Measurements from ENCODE around the gene ERGIC2.
"Not testable (repeated sequence)": the region's sequence is repeated elsewhere in the genome, so short reads cannot be mapped to it uniquely, and the experiment has no call there.

ERGIC2 gene

GRCh38 chr12:29389295-29389919, 8.4 kb upstream of the ERGIC2 start:
- TF ChIP-seq CTCF (IDR thresholded peaks at IDR 0.05) = no peak
- H3K4me1 Mint-ChIP-seq = no peaks in the 10 kb centered on the region
- H3K4me3 Mint-ChIP-seq = no peak overlapping the region
- H3K36me3 Mint-ChIP-seq (ENCODE audit: low read depth) = no peaks in the 10 kb centered on the region
- peaks cover under 1% of the 10 kb centered on the region for H3K27me3 Mint-ChIP-seq (ENCODE audit: low read depth, poor library complexity)
- peaks cover 4% of the 10 kb centered on the region for H3K9me3 Mint-ChIP-seq
- no peak for DNase-seq
- no peak overlapping the region for H3K27ac Mint-ChIP-seq

- not testable (repeated sequence) for H3K9me3 Mint-ChIP-seq; H3K36me3 Mint-ChIP-seq (ENCODE audit: low read depth); H3K4me3 Mint-ChIP-seq; H3K4me1 Mint-ChIP-seq; DNase-seq; H3K27ac Mint-ChIP-seq
- peaks cover 11% of the 10 kb centered on the region for H3K27me3 Mint-ChIP-seq (ENCODE audit: low read depth, poor library complexity)
Measured at GRCh38 chr12:29386084-29386680, 5.2 kb upstream of the ERGIC2 start.

GRCh38 chr12:29385194-29385593, 4.2 kb upstream of the ERGIC2 start:
- not testable (repeated sequence) for DNase-seq, H3K27ac Mint-ChIP-seq
- H3K4me1 Mint-ChIP-seq = peaks cover 12% of the 10 kb centered on the region

GRCh38 chr12:29382251-29382650, 1.3 kb upstream of the ERGIC2 start:
- no peak overlapping the region for H3K27ac Mint-ChIP-seq
- peaks cover 15% of the 10 kb centered on the region for H3K36me3 Mint-ChIP-seq (ENCODE audit: low read depth)
- H3K9me3 Mint-ChIP-seq = peaks cover 1% of the 10 kb centered on the region
- H3K27me3 Mint-ChIP-seq (ENCODE audit: low read depth, poor library complexity) = peaks cover 11% of the 10 kb centered on the region
- peaks cover 28% of the 10 kb centered on the region for H3K4me1 Mint-ChIP-seq
- H3K4me3 Mint-ChIP-seq = peak overlapping the region; percentile 64
- TF ChIP-seq CTCF (IDR thresholded peaks at IDR 0.05) = no peak
- DNase-seq = no peak

More at GRCh38 chr12:29385194-29385593, 4.2 kb upstream of the ERGIC2 start:
- H3K27me3 Mint-ChIP-seq (ENCODE audit: low read depth, poor library complexity) = peaks cover 11% of the 10 kb centered on the region
- H3K9me3 Mint-ChIP-seq; H3K36me3 Mint-ChIP-seq (ENCODE audit: low read depth); H3K4me3 Mint-ChIP-seq: not testable (repeated sequence)

GRCh38 chr12:29376118-29376517, 4.9 kb downstream of the ERGIC2 start:
- TF ChIP-seq CTCF (IDR thresholded peaks at IDR 0.05) = no peak
- peaks cover under 1% of the 10 kb centered on the region for H3K27me3 Mint-ChIP-seq (ENCODE audit: low read depth, poor library complexity)

GRCh38 chr12:29374913-29375312, 6.1 kb downstream of the ERGIC2 start:
- no peak overlapping the region for H3K27ac Mint-ChIP-seq
- H3K4me3 Mint-ChIP-seq = no peak overlapping the region
- DNase-seq = no peak
- peaks cover 33% of the 10 kb centered on the region for H3K36me3 Mint-ChIP-seq (ENCODE audit: low read depth)
- TF ChIP-seq CTCF (IDR thresholded peaks at IDR 0.05) = no peak
- H3K27me3 Mint-ChIP-seq (ENCODE audit: low read depth, poor library complexity) = no peaks in the 10 kb centered on the region
- peaks cover 13% of the 10 kb centered on the region for H3K4me1 Mint-ChIP-seq
- H3K9me3 Mint-ChIP-seq = peaks cover 4% of the 10 kb centered on the region

More at GRCh38 chr12:29376118-29376517, 4.9 kb downstream of the ERGIC2 start:
- no peak for DNase-seq
- H3K4me1 Mint-ChIP-seq = peaks cover 21% of the 10 kb centered on the region
- no peak overlapping the region for H3K4me3 Mint-ChIP-seq
- H3K9me3 Mint-ChIP-seq = peaks cover 4% of the 10 kb centered on the region
- H3K36me3 Mint-ChIP-seq (ENCODE audit: low read depth) = peaks cover 30% of the 10 kb centered on the region
- no peak overlapping the region for H3K27ac Mint-ChIP-seq

- peaks cover 4% of the 10 kb centered on the region for H3K4me1 Mint-ChIP-seq
- peaks cover 34% of the 10 kb centered on the region for H3K36me3 Mint-ChIP-seq (ENCODE audit: low read depth)
- H3K9me3 Mint-ChIP-seq = peaks cover 4% of the 10 kb centered on the region
- no peaks in the 10 kb centered on the region for H3K27me3 Mint-ChIP-seq (ENCODE audit: low read depth, poor library complexity)
- DNase-seq = no peak
- H3K27ac Mint-ChIP-seq = no peak overlapping the region
- no peak for TF ChIP-seq CTCF (IDR thresholded peaks at IDR 0.05)
- no peak overlapping the region for H3K4me3 Mint-ChIP-seq
Measured at GRCh38 chr12:29374012-29374411, 7.0 kb downstream of the ERGIC2 start.

Measured in nephron progenitor cell (in vitro differentiated cells).